Measurements from ENCODE around the gene FOXK1. TPM values are rescaled to one million over a fixed set of nuclear protein-coding genes. Genes with fewer than 3 reads are reported as not detected.

FOXK1 gene
- total and polyA plus RNA-seq, 9 of the 15 experiments (the other 6 are each of a cell fraction or from before 2014, with no cell fraction given) = 0.32 to 45.5 (median 8.1) TPM

GRCh38 chr7:4683043-4683883 lies 1.2 kb downstream of the FOXK1 start (continued):
- TF ChIP-seq CHD7 (IDR thresholded peaks at IDR 0.05; ENCODE audit: low read depth, low read length) (no peak), HNRNPH1 (optimal IDR thresholded peaks at IDR 0.05; ENCODE audit: low read depth, low read length) (no peak), ARID1B (IDR thresholded peaks at IDR 0.05) (0 out of 2 replicates have a peak, but pooled peaks have one; percentile 17), E2F1 (CRISPR knock-in tag; IDR thresholded peaks at IDR 0.05) (no peak), THAP7 (CRISPR knock-in tag; IDR thresholded peaks at IDR 0.05) (no peak), PATZ1 (CRISPR knock-in tag; IDR thresholded peaks at IDR 0.05; ENCODE audit: borderline replicate concordance) (no peak), ZNF449 (CRISPR knock-in tag; IDR thresholded peaks at IDR 0.05) (no peak), ZNF785 (CRISPR knock-in tag; IDR thresholded peaks at IDR 0.05) (no peak), POLR2H (tag; IDR thresholded peaks at IDR 0.05; ENCODE audit: low read depth) (no peak)

All from K562 (cell line).